Left hindlimb (tissue), 1 donor: ENCODE results near the gene KSR1.

Source experiments
- DNase-seq: peaks from one replicate; pipeline ENCODE4 v3.0.0-alpha.2; 2018

KSR1 gene

DNA sequence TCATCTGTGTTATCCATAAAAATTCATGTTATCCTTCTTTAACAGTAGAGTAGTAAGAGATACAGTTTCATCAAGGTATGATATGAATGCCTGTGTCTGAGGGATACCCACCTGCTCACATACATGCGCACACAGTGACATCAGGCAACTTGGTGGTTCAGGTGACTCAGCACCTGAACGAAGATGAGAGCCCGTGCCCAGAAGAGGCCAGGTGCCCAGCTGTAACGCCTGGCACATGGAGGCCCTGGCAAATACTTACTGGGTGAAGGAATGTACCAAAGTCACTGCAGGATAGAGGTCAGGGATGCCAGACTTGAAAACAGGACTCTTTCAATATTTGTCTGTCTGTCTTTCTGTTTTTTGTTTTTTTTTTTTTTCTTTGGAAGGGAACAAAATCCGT is 102.1 kb downstream of the KSR1 start:
- no peak for DNase-seq

DNA sequence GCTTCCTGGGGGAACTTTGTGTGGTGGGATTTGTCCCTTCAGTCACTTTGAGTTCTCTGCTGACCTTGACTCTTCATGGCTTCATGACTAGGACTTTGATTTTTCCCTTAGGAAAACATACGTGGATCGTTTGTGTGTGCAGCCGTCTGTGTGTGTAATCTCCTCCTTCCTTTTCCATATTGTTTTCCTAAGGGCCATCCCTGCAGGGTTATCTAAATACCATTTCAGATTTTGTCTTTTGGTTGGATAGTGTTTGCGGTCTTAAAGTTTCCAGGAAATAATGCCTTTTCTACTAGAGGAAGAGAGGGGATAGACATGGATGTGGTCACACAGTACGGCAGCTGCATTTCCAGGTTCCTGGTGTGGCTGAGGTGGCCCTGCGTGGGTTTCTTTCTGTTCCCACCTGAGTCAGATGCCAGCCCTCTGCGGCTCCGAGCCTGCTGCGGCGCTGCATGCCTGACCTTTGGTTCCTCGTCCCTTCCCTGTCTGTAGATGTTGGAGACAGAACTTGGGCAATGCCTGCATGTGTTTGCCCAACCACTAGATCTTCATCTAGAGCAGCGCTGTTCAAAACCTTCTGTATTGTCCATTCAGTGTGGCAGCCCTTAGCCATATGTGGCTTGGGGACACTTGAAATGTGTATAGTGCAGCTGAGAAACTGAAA is 102.7 kb downstream of the KSR1 start:
- DNase-seq, result no peak

DNA sequence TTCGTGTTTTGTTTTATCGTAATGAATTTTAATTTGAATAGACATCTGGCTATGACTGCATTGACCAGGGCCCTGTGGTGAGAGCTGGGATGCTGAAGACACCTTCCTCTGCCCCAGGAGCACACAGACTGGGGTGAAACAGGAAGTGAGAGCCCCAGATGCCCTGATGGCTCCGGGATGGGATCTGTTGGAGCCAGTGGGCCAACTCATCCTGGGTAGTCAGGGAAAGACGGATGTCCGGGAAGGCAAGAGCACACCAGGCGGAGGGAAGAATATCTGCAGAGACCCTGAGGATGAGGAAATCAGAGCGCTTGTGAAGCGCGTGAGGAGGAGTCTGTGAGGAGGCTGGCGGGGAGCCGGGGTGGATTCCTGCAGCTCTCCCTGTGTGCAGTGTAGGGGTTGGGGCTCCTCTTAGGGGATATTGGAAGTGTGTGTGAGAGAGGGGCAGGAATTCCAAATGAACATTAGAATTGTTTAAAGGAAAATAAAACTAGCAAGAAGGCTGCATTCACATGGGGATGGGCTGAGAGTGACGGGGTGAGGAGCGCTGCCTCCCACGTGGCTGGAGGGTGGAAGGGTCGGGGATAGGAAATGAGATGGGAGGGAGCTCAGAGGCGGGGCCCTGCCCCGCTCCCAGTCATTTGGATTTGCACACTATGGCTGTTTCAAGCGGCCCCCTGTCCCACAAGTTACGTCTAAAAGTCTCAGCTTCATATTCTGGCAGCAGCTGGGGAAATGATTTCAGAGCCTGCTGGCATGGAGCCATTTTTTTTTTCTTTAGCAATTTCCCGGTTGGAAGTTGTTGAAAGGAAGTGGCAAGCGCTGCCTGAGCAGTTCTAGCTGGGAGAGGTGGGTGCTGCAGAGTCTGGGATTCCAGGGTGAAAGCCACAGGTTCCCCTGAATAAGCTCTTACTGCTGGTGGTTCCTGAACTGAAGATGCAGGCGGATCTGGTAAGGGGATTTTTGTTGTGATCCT is 103.5 kb downstream of the KSR1 start:
- DNase-seq, result peak; percentile 89

DNA sequence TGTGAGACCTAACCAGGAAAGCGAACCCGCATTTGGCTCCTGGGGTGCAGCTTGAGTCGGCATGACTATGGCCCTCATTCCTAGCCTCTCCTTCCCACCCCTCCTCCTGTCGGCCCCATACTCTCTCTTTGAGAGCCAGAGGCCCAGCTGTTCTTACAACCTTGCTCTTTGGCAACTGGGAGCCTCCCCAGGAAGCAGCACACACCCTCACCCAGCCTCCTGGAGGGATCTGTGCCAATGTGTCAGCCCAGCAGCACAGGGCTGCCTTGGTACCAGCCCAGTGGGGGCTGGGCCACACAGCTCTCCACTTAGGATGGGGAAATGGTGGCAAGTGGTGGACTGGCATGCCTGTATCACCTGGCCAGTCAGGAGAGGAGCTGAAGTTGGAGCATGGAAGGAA is 104.4 kb downstream of the KSR1 start:
- DNase-seq, result no peak

DNA sequence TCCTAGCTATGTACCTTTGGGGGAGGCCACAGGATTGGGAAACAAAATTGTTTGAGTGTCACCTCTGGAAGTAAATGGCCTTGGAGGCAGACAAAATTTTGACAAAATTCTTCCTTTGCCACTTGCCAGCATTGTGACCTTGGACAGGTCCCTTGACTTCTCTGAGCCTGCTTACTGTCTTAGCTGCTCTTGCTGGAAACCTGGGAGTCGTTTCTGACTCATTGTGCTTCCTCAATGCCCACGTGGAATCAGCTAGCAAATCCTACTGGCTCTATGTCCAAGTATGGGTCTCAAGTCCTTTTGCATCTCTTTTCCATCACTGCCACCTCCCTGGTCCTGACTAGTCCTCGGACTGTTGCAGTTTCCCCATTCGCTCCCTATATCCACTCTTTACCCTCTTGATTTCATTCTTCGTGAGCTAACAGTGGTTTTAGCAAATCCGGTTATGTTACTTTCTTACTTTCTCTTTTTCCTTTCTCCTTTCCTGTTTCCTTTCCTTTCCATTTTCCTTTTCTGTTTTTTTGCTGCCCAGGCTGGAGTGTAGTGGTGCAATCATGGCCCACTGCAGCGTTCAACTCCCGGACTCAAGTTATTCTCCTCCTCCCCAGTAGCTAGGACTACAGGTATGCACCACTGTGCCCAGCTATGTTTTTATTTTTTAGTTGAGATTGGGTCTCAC is 106.7 kb downstream of the KSR1 start:
- no peak for DNase-seq

DNA sequence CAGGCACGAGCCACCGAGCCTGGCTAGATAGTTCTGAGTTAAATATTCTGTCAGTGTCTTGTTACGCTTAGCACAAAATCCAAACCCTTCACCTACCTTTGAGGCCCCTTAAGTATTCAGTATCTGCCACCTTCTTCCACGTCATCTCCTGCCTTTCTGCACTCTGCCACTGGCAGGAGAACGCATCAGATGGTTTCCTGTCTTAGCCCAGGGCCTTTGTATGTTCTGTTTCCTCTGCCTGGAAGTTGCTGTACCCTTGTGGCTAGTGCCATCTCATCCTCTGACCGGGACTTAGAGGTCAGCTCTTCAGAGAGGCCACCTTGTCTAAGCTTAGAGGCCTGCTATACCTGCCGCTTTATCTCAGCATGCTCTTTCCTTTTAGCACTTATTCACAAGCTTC is 107.3 kb downstream of the KSR1 start:
- DNase-seq, result no peak

DNA sequence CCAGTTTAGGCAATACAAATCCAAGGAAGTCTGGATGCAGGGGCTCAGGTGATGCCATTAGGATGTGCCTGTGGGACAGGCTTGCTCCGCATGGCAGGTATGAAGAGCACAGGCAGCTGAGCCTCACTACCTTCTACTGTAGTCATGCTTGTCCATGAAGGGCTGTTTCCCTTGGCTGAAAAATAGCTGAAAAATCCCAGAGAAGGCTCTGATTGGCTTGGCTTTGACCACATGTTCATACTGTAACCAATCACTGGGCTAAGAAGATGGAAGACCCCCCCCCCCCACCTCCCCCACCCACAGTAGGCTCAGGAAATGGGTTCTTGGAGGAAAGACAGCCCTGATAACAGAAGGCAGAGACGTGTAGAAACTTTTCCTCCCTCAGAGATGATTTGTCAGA is 108.2 kb downstream of the KSR1 start:
- DNase-seq, result no peak

DNA sequence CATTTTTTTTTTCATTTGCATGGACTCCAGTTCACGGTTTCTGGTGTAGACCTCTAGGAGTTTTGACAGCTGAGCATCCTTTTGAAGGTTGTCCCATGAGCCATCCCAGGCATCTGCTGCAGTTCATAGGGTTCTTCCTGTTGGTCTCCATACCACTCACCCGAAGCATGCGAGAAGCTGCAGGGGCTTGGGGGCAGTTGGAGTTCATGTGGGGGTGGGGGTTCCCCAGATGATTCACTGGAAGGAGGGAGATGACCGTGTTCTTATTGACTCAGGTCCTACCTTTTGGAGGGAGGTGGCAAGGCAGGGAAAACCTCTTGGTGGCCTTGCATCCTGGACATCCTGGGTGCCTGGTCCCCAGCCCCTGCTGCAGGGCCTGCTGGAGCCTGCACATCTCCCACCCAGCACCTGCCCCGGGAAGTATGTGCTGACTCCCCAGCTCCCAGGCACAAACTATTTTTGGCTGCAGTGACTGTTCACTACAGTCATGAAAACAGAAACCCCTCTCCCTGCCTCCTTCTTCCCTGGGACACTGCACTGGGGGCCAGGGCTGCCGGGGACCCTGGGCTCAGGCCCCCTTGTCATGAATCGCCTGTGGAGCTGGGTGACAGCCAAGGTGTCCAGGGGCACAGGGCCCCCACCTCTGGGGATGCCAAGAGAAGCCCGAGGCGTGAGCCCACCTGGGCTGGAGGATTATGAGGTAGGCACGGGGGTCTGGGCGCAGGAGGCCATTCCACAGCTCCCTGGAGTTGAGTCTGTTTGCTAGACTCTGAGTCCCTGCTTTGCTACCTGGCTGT is 109.8 kb downstream of the KSR1 start:
- DNase-seq, result no peak

DNA sequence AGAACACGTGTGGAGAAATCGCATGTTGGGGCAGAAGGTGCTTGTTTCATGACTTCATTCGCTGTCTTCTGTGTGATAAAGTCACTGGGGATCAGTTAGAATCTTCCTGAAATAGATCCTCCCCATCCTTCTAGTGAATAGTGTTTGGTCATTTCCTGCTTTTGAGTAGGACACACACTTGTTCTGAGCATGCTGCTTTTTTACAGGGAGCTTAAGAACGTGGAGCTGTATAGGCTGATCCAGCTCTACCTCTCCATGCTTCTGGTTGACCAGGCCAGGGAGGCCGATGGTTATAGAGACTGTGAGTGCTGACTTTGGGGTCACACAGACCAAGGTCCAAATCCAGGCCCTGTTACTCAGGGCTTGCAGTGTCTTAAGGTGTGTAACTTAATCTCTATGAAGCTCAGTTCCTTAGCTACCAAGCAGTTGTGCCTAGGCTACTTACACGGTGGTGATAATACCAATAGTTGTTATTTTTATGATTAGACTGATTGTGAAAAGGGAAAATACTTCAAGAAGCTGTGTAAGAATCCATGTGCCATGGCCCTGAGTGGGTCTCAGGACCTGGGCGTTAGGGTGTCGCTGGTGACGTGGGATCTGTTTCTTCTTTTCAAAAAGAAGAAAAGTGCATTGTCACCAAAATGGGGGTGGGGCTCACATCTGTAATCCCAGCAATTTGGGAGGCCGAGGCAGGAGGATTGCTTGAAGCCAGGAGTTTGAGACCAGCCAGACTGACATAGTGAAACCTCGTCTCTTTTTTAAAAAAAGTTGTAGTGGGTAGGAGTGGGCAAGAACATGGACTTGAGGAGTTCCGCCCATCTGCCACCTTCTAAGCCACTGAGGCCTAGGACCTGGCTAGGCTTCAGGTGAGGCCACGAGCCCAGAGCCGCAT is 110.7 kb downstream of the KSR1 start:
- no peak for DNase-seq

DNA sequence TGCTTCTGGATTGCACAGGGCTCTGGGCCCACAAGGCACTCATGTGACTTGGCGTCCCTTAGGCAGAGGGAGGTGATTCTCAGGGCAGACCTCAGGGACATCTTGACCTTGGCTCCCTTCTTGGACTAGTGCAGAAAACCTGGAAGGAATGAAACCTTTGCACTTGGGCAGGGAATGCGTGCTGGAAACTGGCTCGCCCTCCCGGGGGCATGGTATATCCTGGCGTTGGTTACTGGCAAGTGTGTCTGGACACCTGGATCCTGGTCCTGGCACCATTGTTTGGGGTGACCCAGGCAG is 111.3 kb downstream of the KSR1 start:
- no peak for DNase-seq

DNA sequence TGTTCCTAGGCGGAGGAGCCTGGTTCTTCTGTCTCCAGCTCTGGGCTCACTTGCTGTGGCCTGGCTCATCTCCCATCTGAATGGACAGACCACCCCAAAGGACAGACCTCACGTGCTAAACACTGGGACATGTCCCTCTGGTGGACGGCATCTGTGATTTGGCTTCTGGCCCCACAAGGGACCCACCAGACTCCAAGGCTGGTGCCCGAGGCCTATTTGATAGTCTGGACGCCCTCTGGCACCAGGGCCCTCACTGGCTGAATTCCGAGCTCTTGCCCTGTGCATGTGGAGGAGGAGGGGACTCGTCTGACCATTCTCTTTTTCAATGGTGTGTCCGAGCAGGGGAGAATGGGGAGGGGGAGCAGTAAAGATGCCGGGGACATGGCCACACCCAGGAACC is 112.0 kb downstream of the KSR1 start:
- DNase-seq, result no peak

DNA sequence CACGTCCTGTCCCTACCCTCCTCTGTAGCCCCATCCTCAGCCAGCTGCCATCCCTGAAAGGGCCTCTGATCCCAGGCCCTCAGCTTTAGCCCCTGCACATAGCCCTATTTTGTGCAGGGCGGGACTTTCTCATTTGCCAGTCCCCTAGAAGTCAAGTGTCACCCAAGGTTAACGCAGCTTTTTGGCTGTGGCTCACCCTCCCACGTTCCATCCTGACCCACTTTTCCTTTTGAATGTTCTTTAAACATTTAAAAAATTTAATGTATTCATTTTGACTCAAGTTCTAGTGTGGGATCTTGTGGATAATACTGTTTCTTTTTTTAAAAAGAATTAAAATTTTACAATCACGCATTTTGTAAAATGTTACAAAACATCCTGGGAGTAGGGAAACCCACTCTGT is 112.6 kb downstream of the KSR1 start:
- DNase-seq, result no peak

DNA sequence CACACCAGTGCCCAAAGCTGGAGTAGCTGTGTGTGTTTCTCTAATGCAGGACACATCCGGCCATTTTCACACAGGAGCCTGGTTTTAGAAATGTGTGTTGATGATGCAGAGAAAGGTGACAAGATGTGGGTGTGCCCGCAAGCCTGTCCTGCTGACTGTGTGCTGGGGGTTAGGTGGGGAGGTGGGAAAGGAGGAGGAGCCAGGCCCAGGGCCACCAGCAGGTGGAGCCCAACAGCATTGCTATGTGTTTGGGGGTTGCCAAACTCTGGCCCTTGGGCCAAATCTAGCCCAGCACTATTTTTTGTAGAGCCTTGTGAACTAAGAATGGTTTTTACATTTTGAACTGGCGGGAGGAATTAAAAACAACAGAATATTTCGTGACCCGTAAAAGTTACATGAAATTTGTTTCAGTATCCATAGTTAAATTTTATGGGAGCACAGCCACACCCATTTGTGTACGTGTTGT is 113.0 kb downstream of the KSR1 start:
- no peak for DNase-seq

DNA sequence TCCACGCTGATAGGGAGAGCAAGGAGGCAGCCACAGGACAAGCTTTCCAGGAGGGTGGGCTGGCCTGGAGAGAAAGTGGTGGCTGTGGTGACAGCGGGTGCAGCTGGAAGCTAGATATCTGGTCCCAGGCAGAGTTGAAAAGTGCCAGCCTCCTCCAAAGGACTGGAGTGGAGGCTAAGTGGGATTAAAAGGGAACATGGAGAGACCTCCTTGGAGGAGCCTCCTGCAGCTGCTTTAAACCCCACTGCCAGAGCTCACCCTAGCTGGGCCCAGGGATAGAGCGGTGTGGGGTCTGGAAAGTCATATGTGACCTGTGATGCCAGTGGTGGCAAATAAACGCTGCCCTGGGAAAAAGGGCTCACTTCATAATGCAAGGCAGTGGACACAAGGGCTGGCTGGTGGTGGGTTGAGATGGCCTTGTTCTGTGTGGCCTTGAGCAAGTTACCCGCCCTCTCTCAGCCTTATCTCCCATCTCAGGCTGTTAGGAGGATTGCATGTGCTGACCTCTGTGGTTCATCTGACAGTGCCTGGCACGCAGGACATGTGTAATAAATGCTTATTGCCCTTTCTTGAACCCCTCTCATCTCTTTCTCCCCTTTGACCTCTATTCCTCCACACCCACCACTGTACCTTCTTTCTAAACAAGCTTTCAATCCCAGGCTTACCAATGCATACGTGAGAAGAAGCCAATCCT is 113.8 kb downstream of the KSR1 start:
- DNase-seq, result no peak

DNA sequence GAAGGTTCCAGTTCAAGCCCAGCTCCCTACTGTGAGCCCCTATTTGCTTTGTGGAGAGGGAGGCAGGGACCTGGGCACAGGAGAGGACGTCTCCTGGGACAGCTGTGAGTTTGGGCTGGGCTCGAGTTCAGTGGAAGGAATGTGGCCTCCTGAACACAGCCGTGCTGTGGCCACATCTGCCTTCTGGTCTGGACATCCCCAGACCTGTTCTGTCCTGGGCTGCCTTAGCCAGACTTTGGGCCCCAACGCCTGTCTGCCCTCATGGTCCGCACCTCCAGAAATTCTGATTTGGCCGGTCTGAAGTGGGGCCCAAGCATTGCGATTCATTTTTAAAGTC is 114.3 kb downstream of the KSR1 start:
- DNase-seq, result no peak

DNA sequence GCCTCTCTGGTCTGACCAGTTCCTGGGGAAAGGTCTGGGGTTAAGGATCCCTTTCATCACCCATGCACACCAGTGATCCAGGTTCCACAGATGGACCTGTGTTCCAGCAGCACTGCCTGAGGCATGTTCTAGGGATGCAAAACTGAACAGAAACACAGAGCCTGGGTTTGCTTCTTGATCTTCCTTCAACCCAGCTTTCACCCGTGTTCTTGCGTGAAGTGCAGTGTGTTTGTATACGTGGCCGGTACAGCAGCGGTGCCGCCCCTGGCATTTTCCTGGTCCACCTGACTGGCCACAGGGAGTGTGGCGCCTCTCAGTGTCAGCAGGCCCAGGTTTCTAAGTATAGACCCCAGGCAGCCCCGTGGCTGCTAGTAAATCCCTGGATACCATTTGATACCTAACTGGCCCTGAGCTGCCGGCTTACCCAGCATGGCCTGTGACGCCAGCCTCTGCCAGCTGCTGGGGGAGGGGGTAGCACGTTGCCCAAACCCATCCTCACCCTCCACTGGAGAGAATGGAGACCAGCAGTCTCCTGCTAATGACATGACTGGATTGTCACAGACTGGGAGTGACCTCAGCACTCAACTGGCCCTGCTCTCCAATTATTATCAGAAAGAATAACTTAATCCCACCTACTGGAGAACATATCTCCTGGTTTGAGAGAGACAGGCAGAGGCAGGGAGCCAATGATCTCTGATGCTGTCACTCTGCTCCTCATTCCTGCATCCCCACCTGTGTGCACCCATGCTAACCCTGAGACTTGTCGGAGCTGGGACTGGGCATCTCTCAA is 115.5 kb downstream of the KSR1 start:
- no peak for DNase-seq

DNA sequence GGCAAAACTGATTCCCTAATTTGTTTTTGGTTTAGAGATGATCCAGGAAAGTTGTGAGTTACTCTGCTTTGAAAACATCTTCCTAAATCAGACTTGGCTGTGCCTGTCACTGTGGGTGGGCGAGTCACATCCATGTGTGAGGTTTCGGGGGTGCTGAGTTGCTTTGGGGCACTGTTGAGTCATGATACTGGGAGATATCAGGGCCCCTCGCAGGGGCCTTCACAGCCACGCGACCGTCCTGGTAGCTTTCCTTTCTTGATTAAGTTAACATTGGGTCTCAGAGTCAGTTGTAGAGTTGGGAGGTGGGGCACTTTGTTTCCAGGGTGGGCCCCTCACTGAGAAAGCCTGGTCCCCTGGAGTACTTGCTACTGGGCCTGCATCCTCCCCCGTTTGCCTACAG is 116.4 kb downstream of the KSR1 start:
- no peak for DNase-seq

DNA sequence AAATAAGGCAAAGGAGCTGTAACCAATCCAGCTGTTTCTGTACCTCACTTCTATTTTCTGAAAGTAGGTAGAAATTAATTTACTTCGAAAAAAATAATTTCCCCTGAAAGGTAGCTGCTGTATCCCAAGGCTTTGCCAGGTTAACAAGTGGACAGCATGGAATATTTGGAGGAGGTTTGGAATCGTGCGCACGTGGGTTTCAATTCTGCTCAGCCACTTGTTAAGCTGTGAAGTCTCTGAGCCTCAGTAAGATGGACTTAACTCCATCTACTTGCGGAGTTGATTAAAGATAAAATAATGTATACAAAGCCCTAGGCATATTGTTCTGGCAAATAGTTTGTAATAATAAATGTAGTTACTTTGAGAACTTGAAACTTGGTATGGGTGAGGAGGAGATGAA is 117.3 kb downstream of the KSR1 start:
- no peak for DNase-seq

DNA sequence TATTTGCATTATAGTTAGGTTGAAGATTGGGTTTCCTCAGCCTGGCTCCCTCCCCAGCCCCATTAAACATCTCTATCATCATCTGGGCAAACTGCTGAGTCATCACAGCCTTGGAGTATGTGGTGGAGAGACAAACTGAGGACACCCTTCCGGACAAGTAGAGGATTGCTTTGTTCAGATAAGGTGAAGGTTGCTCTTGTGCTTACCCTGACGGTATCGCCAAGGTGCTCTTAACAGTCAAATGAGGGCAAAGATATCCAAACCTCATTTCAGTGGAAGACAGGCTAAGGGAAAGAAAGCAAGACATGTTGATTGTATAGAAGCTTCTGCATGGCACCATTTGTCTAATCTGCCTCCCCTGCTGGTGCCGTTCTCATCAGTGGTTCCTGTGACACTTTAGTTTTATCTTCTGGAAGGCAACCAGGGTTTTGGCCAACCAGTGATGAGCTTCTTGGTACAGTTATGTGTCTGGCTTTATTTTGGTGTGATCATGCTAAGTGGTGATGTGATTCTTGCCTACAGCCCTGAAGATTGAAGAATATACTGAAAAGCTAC is 117.8 kb downstream of the KSR1 start:
- DNase-seq, result no peak
